Forelimb muscle (tissue), 1 donor: ENCODE measurements around the gene GYPC. TPM values are rescaled to one million over a fixed set of nuclear protein-coding genes. Genes with fewer than 3 reads are reported as not detected.
"Not testable (repeated sequence)": the region's sequence is repeated elsewhere in the genome, so short reads cannot be mapped to it uniquely, and the experiment has no call there.

ENCODE experiments used
- DNase-seq: peaks from one replicate; pipeline ENCODE4 v3.0.0-alpha.2; 2013; ENCODE audit warnings: low read depth
- polyA plus RNA-seq: library from polyadenylated mRNA; unstranded; fragments of 120-200 nt; gene quantifications from one replicate; pipeline ENCODE4 v1.2.1, GENCODE V29; 2013; ENCODE audit not compliant: insufficient read length

GYPC gene
- polyA plus RNA-seq, 1 donor, result 108 TPM

- DNase-seq, result no peak
These were observed 13.8 kb downstream of the GYPC start for GRCh38 chr2:126669772-126670171.

- no peak for DNase-seq
These were observed 15.5 kb downstream of the GYPC start for GRCh38 chr2:126671488-126671887.

GRCh38 chr2:126672980-126673605, 17.1 kb downstream of the GYPC start:
- DNase-seq, result no peak

GRCh38 chr2:126674075-126674744, 18.3 kb downstream of the GYPC start:
- no peak for DNase-seq

GRCh38 chr2:126675637-126676036, 19.7 kb downstream of the GYPC start:
- no peak for DNase-seq

GRCh38 chr2:126676221-126677175, 20.5 kb downstream of the GYPC start:
- no peak for DNase-seq

GRCh38 chr2:126677176-126677538, 21.2 kb downstream of the GYPC start:
- DNase-seq, result no peak

GRCh38 chr2:126678269-126679065, 22.5 kb downstream of the GYPC start:
- no peak for DNase-seq

- DNase-seq, result no peak
These were observed 23.2 kb downstream of the GYPC start for GRCh38 chr2:126679094-126679713.

GRCh38 chr2:126681505-126681904, 25.5 kb downstream of the GYPC start:
- no peak for DNase-seq

GRCh38 chr2:126685629-126686028, 29.7 kb downstream of the GYPC start:
- DNase-seq, result no peak

GRCh38 chr2:126686286-126686685, 30.3 kb downstream of the GYPC start:
- no peak for DNase-seq

GRCh38 chr2:126686841-126687485, 31.0 kb downstream of the GYPC start:
- DNase-seq, result no peak

- DNase-seq, result no peak
These were observed 31.5 kb downstream of the GYPC start for GRCh38 chr2:126687503-126687902.

- DNase-seq, result not testable (repeated sequence)
These were observed 32.6 kb downstream of the GYPC start for GRCh38 chr2:126688594-126688993.

- DNase-seq, result not testable (repeated sequence)
These were observed 36.3 kb downstream of the GYPC start for GRCh38 chr2:126692241-126692640.

GRCh38 chr2:126692934-126693592, 37.1 kb downstream of the GYPC start:
- DNase-seq, result not testable (repeated sequence)

GRCh38 chr2:126696644-126697520, 40.9 kb downstream of the GYPC start:
- no peak for DNase-seq

- DNase-seq, result no peak
These were observed 42.4 kb downstream of the GYPC start for GRCh38 chr2:126698376-126698775.
